PC-3 (cell line): ENCODE measurements around the gene TADA2A.

ENCODE experiments used
- EZH2 ChIP-seq: fragments of 300-600 bp; sonication (generic); IDR thresholded peaks from one replicate; pipeline ENCODE4 v1.6.1; 2017; ENCODE audit warnings: antibody characterized with exemption, mild to moderate bottlenecking, low read length; ENCODE audit not compliant: unreplicated experiment
- TF ChIP-seq, protein P1 (sequence below): fragments of 300-600 bp; sonication (generic); conservative IDR thresholded peaks from 2 replicates; pipeline ENCODE4 v1.5.1; 2017; ENCODE audit warnings: antibody characterized with exemption, low read depth, mild to moderate bottlenecking, low read length

DNA sequence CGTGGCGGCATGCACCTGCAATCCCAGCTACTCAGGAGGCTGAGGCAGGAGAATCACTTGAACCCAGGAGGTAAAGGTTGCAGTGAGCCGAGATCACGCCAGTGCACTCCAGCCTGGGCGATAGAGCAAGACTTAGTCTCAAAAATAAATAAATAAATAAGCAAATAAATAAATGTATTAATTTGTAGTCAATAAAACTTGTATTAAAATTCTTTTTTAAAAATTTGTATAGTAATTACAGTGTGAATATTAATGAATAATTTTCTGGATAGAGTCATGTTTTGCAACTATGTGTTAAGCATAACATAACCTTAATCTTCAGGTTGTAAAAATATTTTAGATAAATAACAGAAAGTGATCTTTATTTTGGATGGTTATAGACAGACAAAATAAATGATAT lies 55.8 kb downstream of the TADA2A start:
- no peak for TF ChIP-seq EZH2
- TF ChIP-seq, protein P1, sequence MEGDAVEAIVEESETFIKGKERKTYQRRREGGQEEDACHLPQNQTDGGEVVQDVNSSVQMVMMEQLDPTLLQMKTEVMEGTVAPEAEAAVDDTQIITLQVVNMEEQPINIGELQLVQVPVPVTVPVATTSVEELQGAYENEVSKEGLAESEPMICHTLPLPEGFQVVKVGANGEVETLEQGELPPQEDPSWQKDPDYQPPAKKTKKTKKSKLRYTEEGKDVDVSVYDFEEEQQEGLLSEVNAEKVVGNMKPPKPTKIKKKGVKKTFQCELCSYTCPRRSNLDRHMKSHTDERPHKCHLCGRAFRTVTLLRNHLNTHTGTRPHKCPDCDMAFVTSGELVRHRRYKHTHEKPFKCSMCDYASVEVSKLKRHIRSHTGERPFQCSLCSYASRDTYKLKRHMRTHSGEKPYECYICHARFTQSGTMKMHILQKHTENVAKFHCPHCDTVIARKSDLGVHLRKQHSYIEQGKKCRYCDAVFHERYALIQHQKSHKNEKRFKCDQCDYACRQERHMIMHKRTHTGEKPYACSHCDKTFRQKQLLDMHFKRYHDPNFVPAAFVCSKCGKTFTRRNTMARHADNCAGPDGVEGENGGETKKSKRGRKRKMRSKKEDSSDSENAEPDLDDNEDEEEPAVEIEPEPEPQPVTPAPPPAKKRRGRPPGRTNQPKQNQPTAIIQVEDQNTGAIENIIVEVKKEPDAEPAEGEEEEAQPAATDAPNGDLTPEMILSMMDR, result no peak
